Stimulated activated CD4-positive, alpha-beta T cell treated with anti-CD3 and anti-CD28 coated beads, TNF-alpha, amount 100 ng/mL, for 48 hours (primary cell): ENCODE data around the gene SH3BP2.

Source experiments
- DNase-seq, 3 donors: peaks; one replicate each; pipeline ENCODE4 v3.0.0-alpha.2; 2020; ENCODE audit warnings: low read depth in 3 of 3

Gene SH3BP2

DNA sequence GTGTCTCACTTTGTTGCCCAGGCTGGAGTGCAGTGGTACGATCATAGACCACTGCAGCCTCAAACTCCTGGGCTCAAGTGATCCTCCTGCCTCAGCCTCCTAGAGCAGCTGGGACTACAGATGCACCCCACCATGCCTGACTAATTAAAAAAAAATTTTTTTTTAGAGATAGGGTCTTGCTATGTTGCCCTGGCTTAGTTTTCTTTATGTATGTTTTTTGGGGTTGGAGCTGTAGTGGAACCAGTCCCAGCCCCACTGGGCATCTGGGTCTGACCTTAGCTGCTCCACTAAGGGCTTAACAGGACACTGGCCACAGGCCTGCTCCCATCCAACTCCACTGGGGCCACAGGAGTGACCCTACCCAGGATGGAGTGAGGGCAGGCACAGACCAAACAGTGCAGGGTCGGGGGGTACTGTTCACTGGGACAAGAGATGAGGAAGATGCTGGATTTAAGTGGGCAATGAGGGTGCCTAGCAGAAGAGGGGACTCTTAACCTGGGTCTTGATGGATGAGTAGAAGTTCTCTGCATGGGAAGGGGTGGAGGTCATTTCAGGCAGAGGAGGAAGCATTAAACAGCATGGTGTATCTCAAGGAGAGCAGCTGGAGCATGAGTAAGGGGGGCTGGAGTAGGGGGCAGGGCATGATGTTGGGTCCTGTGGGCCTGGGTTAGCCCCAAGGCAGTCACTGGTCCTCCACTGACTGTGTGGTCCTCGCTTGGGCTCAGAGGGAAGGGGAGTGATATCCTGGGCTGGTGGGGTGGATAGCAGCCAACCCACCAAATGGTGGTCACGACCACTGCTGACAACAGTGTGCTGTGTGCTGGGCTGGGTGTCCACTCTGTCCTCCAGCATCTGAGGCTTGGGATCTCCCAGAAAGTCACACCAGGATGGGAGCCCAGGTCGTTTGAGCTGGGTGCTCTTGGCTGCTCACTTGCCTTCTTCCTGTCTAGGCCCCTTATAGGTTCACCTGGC is 26.6 kb downstream of the SH3BP2 start:
- DNase-seq, result no peak

DNA sequence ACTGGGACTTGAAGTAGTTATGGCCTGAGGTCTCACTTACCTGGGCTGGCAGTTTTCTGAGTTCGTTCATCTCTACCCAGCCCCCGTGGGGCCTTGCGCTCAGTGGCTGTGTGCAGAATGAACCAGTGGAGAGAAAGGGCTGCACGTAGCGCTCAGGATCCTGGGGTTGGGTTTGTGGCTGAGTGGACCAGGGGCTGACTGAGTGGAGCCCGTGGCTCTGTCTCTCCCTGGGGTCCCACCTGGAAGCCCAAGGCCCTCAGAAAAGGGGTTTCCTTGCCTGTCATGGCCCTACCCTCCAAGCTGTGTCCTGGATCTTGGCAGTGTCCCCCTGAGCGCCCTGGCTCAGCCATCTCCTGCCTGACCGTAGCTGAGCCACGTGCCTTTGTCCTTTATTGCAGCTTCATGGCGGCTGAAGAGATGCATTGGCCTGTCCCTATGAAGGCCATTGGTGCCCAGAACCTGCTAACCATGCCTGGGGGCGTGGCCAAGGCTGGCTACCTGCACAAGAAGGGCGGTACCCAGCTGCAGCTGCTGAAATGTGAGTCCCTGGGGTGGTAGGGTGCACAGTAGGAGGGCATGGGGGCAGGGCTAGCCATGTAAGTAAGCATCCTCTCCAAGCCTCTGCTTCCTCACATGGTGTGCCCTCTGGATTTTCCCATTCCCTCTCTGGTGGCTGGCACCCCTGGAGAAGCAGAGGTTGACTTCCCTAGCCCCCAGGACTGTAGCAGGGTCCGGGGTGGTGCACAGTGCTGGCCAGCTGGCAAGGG is 27.5 kb downstream of the SH3BP2 start:
- no peak for DNase-seq

DNA sequence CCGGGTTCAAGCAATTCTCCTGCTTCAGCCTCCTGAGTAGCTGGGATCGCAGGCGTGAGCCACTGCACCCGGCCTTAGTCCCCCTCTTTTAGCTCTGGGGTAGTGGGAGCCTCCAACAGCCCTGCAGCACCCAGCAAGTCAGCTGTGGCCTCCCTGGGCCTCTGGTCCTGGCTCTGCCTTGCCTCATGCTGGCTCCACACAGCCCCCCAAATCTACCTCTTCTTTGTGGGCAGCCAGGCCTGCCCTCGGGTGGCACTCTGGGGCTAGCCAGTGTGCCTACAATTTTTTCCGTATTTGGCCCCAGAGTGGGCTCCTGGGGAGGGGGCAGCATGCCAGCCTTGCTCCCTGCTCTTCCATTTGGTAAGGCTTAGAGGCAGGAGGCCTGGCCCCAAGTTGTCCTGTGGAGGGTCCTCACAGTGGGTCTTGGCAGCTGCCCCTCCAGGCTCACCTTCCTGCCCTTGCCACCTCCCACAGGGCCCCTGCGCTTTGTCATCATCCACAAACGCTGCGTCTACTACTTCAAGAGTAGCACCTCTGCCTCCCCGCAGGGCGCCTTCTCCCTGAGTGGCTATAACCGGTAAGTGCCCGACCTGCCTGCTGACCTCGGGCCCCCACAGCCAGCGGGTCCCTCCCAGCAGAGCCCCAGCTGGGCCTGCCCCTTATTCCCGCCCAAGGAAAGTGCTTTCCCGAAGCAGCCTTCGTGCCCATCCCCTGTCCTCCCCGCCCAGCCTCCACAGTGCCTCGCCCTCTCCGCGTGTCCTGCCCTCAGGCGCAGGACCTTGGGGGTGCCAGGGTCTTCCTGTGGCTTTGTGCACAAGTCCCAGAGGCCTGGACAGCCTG is 29.8 kb downstream of the SH3BP2 start:
- DNase-seq, result no peak

DNA sequence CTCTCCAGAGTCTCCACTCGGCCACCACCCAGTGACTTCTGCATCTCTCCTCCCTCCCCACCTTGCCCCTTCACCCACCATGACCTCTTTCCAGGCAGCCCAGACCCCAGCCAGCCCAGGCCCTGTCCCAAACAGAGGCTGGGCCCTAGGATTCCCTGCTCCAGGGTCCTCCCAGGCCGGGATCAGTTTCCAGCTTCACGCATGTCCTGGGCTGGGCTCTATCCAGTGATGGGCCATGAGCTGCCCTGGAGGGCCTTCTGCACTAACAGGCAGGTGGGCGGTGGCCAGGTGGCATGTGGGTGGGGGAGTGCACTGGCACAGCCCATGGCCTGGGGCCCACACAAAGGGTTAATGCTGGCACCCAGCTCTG is 30.4 kb downstream of the SH3BP2 start:
- no peak for DNase-seq

DNA sequence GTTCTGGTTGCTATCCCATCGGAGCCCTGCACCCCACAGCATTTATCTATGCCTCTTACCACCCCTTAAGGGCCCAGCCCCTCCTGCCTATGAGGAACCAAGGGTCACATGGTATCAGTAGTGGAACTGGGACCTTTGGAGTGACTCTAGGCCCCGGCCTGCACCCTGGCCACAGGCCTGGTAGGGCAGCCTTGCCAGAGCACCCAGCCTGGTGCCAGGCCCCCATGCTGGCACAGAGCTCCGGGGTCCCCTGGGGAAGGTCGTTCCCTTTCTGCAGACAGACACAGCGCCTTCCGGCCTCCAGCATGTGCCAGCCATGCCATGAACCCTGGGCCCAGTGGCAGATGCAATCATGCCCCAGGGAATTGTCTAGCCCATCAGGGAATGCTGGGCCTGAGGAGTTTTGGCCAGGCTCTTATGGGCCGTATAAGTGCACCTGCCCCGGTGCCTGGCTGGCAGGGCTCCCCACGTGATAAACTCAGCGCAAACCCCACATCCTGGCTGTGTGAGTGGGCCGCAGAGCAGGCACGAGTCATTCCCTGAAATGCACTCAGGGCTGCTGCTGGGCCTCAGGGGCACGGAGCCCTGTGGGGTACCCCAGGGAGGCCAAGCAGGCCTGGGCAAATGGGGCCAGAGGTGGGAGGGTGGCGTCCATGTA is 30.9 kb downstream of the SH3BP2 start:
- no peak for DNase-seq

DNA sequence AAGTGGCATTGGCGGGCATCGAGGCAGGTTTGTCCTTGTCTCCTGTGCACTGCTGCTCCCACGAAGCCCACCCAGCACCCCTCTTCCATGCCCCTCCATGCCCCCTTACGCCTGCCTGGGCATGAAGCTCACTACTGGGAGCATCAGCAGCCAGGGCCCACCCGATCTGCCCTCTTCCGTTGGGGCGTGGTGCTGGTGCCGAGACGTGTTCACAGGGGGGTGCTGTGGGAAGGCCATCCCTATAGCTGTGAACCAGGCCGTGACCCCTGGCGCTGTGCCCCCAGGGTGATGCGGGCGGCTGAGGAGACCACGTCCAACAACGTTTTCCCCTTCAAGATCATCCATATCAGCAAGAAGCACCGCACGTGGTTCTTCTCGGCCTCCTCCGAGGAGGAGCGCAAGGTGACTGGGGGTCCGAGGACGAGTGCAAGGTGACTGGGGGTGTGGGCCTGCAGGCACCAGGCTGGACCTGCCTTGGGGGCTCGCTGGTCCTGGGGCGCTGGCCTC is 31.5 kb downstream of the SH3BP2 start:
- no peak for DNase-seq

DNA sequence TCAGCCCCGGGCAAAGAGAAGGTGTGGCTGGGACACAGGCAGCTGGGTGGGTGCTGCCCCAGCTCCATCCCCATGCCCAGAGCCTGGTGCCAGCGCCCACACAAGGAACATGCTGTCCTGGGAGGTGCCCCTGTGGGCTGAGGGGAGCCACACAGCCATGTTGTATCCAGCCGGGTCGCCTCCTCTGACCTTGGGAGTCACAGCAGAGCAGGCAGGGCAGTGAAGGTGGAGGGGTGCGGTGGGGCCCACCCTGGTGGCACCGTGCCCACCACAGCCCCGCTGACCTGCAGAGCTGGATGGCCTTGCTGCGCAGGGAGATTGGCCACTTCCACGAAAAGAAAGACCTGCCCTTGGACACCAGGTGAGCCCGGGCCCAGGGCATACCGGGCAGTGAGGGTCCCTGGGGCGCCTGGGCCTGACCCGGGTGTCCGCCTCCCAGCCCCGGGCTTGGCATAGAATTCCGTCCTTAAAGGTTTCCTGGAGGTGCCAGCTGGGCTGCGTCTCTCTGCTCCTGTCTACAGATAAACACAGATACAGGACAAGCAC is 32.0 kb downstream of the SH3BP2 start:
- no peak for DNase-seq

DNA sequence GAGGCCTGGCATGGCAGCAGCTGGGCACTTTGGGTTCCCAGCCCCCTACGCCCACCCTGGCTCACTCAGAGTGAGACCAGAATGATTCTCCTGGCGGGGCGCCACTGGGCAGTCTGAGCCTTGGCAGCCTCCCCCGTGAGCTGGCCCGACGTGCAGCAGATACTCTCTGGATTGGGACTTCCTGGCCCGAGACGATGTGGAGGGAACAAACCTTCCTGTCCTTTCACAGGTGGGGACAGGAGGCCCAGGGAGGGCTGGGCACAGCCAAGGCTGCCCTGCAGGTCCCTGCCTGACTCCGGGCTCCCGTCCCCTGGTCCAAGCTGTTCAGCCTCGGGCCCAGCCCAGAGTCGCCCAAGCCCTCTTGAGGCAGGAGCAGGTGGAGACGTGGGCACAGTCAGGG is 32.9 kb downstream of the SH3BP2 start:
- no peak for DNase-seq

DNA sequence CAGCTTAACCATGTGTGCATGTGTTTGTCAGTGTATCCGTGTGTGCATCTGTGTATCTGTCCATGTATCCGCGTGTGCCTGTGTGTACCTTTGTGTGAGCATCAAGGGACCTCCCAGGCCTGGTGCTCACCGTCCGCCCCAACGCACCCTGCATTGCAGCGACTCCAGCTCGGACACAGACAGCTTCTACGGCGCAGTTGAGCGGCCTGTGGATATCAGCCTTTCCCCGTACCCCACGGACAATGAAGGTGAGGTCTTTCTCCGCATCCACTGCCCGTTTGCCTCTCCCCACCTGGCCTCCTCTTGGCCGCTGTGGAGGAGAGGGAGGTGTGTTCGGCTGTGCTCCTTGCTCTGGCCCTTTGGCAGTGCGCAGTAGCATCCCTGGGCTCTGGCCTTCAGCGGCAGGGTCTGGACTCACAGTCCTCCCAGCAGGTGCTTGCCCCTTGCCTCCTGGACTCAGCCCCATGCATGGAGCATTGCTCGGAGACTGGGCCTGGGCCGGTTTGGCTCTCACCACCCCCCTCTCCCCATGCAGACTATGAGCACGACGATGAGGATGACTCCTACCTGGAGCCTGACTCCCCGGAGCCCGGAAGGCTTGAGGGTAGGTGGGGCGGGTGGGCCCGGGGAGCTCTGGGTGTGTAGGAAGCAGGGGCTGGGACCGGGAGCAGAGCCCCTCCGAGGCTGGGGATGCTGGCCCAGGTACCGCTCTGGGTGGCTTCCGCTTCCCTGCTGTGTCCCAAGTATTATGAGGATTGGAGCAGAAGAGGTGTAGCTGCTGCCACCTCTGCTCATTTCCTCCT is 34.4 kb downstream of the SH3BP2 start:
- no peak for DNase-seq

DNA sequence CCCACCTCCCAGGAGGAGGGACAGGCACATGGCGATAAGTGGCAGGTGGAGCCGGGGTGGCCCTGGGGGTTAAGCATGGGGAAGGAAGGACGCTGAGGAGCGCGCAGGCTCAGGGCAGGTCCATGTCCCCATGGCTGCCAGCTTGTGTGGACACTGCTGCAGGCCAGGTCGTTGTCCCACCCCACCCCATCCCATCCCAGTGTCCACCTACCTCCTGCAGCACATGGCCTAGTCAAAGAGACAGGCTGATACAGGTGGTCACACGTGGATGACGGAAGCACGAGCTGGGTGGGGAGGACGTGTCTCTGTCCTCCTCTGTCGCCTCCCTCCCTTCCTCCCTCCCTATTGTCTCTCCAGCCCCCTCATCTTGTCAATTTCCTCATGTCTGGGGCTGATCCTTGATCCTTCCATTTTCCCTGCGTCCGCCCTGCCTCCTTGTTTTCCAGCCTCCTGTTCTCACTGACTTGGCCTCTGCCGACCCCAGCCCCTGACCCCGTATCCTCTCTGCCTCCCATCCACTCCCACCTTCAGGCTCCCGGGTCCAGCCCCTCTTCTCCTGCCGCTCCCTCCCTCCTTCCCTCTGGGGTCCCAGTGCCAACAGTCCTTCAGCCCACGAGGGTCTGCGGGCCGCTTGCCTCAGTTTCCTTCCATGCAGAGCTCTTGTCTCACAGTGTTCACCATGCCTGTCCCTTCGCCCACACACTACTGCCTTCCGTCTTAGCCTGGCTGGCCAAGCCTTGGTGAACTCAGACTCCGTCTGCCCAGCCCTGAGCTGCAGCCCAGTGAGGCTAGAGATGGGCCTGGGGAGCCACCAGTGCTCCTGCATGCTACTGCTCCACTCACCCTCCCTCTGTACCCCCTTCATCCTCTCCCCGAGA is 35.2 kb downstream of the SH3BP2 start:
- DNase-seq, result no peak

DNA sequence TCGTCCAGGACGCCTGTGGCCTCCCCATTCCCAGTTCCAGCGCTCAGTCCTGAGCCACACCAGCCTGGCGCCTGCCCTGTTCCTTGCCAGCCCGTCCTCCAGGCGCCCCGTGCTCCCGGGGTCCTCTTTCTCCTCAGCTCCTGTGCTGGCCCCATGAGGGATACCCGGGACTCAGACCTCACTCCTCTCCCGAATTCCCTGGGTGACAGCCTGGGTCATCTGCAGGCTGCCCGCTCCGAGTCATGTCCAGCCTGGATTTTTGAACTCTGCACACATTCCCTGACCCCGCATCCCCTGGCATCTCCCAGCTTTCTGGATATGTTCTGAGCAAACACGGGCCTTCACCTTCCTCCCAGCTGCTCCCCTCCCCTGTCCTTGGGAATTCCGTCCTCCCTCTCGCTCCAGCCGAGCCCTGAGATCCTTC is 35.9 kb downstream of the SH3BP2 start:
- no peak for DNase-seq

DNA sequence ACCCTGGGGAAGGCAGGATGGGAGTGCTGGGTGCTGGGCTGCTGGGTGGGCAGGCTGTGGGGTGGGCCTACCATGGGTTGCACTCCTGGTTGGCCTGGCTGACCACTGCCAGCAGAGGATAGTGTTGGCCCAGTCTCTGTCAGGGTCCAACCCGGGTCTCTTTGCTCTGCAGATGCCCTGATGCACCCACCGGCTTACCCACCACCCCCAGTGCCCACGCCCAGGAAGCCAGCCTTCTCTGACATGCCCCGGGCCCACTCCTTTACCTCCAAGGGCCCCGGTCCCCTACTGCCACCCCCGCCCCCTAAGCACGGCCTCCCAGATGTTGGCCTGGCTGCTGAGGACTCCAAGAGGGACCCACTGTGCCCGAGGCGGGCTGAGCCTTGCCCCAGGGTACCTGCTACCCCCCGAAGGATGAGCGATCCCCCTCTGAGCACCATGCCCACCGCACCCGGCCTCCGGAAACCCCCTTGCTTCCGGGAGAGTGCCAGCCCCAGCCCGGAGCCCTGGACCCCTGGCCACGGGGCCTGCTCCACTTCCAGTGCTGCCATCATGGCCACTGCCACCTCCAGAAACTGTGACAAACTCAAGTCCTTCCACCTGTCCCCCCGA is 36.5 kb downstream of the SH3BP2 start:
- no peak for DNase-seq

DNA sequence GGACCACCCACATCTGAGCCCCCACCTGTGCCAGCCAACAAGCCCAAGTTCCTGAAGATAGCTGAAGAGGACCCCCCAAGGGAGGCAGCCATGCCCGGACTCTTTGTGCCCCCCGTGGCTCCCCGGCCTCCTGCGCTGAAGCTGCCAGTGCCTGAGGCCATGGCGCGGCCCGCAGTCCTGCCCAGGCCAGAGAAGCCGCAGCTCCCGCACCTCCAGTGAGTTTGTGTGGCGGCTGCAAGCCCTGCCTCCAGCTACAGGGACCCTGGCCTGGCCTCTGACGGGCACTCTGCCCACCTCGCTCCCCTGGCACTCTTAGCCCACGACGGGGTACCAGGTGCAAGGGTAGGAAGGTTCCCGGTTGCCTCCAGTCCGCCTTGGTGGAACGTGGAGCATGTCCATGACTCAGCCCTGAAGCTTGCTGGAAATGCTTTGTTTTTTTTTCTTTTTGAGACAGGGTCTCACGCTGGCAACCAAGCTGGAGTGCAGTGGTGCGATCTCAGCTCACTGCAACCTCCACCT is 37.1 kb downstream of the SH3BP2 start:
- DNase-seq, result no peak

DNA sequence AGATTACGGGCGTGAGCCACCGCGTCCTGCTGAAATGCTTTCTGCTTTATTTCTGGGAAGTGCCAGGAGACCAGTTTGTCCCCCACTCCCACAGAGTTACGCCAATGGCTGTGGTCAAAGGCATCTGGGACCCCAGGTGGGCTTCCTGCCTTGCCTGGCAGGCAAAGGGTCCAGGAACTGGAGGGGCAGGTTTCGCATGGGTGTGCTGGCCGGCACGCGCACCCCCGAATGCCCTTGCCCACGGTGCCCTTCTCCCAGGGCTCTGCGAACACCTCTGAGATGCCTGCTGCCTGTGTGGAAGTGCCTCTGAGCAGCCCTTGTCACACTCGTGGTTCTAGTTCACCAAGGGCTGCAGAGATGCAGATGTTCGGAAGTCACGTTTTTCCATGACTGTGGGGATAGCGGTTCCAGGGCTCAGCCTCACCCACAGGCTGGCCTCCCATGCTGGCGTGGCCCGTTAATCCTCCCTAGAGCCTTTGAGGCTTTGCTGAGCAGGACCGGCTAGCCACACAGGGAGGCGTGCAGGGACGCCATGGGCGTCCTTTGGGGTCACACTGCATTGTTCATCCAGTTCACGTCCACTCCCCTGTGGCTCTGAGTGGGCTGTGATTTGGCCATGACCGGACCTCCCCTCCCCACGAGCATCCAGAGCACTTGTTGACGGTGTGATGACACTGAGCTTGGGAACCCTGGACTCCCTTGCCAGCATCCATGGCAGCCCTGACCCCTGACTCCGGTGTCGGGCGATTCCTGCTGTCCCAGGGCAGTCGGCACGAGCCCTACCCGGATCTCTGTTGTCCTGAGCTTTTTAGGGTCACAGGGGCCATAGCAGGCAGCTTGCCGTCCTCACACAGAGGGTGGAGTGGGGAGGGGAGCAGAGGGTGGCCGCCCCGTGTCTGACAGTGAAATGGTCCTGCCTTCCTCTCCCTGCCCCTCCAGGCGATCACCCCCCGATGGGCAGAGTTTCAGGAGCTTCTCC is 38.0 kb downstream of the SH3BP2 start:
- DNase-seq, result no peak

DNA sequence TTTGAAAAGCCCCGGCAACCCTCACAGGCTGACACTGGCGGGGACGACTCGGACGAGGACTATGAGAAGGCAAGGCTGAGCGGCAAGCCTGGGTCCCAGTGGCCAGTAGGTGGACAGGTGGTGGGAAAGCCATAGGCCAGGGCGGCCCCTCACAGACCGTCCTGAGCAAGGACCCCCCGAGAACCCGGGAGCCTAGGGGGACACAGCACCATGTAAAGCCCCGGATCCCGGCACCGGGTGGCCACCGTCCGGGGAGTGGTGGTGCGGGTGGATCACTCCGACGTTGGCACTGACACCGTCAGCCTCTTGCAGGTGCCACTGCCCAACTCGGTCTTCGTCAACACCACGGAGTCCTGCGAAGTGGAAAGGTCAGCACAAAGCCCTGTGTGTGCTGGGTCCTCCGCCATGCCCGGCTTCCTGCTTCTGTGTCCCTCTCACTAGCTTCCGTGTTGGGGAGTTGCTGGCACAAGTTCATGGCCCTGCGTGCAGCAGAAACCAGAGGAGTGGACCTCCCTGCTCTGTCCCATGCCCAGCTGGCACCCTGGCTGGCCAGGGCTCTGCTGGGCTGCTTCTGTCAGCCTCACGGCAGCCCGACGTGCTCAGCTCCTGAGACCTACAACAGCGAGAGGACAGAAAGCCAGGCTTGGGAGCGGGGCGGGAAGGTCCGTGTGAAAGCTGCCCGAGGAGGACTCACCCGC is 38.9 kb downstream of the SH3BP2 start:
- no peak for DNase-seq

DNA sequence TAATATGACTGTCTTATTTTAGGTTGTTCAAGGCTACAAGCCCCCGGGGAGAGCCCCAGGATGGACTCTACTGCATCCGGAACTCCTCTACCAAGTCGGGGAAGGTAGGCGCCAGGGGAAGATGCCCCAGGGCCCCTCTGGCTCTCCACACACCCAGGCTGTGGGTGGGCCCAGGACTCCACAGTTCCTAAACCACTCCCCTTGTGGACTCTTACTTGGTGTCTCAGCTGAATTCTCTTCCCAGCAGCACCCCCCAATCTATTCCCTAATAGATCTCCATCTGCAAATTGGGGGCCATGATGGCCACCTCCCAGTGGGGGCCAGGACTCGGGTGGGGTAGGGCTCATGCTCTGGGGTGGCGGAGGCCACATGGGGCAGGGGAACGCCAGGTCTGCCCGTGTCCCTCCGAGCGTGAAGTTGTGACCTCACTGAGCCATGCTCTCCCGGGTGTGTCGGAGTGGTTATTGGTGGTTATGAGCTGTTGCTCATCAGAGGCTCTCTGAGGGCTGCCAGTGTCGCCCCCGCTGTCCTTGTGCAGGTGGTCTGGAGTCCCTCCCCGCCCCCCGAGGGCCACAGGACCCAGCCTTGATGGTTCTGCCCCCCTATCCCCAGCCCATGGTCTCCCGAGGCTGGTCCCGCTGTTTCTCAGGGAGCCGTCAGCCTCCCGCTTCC is 39.6 kb downstream of the SH3BP2 start:
- DNase-seq, result no peak
